HepG2 (cell line): ENCODE measurements around the gene LAMC1. TPM values are rescaled to one million over a fixed set of nuclear protein-coding genes. Genes with fewer than 3 reads are reported as not detected.

Experiments
- BORCS8-MEF2B ChIP-seq: sonication (generic); formaldehyde crosslinking; IDR thresholded peaks from 2 replicates; pipeline ENCODE4 v1.8.0; 2022; ENCODE audit warnings: mild to moderate bottlenecking, missing genetic modification reagents
- HNF1A ChIP-seq, 2 experiments: sonication (generic) in 1 of 2; formaldehyde crosslinking in 1 of 2; IDR thresholded peaks; 2 replicates each; pipeline versions ENCODE4 v1.4.0 to v1.6.1; 2016 to 2020; ENCODE audit warnings: borderline replicate concordance in 1 of 2, low read depth in 1 of 2, mild to moderate bottlenecking in 1 of 2, missing genetic modification reagents in 1 of 2
- NR1H2 ChIP-seq: sonication (generic); formaldehyde crosslinking; IDR thresholded peaks from 2 replicates; pipeline ENCODE4 v1.8.1; 2022; ENCODE audit warnings: low read depth, missing genetic modification reagents, borderline replicate concordance
- PAXIP1 ChIP-seq: sonication (generic); formaldehyde crosslinking; conservative IDR thresholded peaks from 2 replicates; pipeline ENCODE4 v1.4.0; 2020; ENCODE audit warnings: mild to moderate bottlenecking, missing genetic modification reagents, moderate library complexity
- SALL2 ChIP-seq: sonication (generic); formaldehyde crosslinking; IDR thresholded peaks from 2 replicates; pipeline ENCODE4 v1.8.1; 2023; ENCODE audit warnings: mild to moderate bottlenecking, missing genetic modification reagents, inconsistent platforms
- ZNF274 ChIP-seq: sonication (generic); formaldehyde crosslinking; IDR thresholded peaks from 2 replicates; pipeline ENCODE4 v1.5.1; 2020; ENCODE audit warnings: mild to moderate bottlenecking, missing genetic modification reagents
- ZNF441 ChIP-seq: sonication (generic); formaldehyde crosslinking; IDR thresholded peaks from 2 replicates; pipeline ENCODE4 v1.7.0; 2021; ENCODE audit warnings: missing genetic modification reagents, borderline replicate concordance
- ZNF501 ChIP-seq: sonication (generic); formaldehyde crosslinking; IDR thresholded peaks from 2 replicates; pipeline ENCODE4 v1.5.1; 2020; ENCODE audit warnings: mild to moderate bottlenecking, moderate library complexity, missing genetic modification reagents
- ZNF564 ChIP-seq: sonication (generic); formaldehyde crosslinking; IDR thresholded peaks from 2 replicates; pipeline ENCODE4 v1.8.1; 2023; ENCODE audit warnings: mild to moderate bottlenecking, missing genetic modification reagents
- ZNF580 ChIP-seq: IDR thresholded peaks from 2 replicates; pipeline ENCODE4 v1.6.1; 2016; ENCODE audit warnings: low read depth, borderline replicate concordance
- ZNF709 ChIP-seq: sonication (generic); formaldehyde crosslinking; IDR thresholded peaks from 2 replicates; pipeline ENCODE4 v1.5.0; 2020; ENCODE audit warnings: mild to moderate bottlenecking, missing genetic modification reagents
- polyA plus RNA-seq, 8 experiments: library from polyadenylated mRNA; depleted of rRNA in 3 of 8; stranded (reverse) in 7 of 8; unstranded in 1 of 8; fragments of >200 nt; fragmentation: Illumina TruSeq in 4 of 8; extraction: Trizol in 4 of 8; gene quantifications; 2 replicates each; pipeline versions ENCODE4 v1.2.1 to v1.2.3, GENCODE V29; 2011 to 2016; ENCODE audit warnings: low read depth in 4 of 8, missing spikeins in 1 of 8, mixed read lengths in 1 of 8; ENCODE audit not compliant: insufficient read depth in 1 of 8
- total RNA-seq, 5 experiments: library from RNA; depleted of rRNA; stranded (reverse); fragments of >200 nt; fragmentation: Illumina TruSeq; extraction: Trizol; gene quantifications; 2 replicates each; pipeline ENCODE4 v1.2.3, GENCODE V29; 2016; ENCODE audit warnings: low read depth in 1 of 5
- TF ChIP-seq, protein P1 (sequence below): sonication (generic); formaldehyde crosslinking; IDR thresholded peaks from 2 replicates; pipeline ENCODE4 v1.5.1; 2020; ENCODE audit warnings: missing genetic modification reagents, mild to moderate bottlenecking, borderline replicate concordance
- TF ChIP-seq, protein P2 (sequence below): sonication (generic); formaldehyde crosslinking; IDR thresholded peaks from 2 replicates; pipeline ENCODE4 v1.8.0; 2022; ENCODE audit warnings: mild to moderate bottlenecking, missing genetic modification reagents; ENCODE audit not compliant: insufficient replicate concordance
- TF ChIP-seq, protein P3 (sequence below): sonication (generic); IDR thresholded peaks from 2 replicates; pipeline ENCODE4 v1.6.1; 2016; ENCODE audit warnings: low read depth, borderline replicate concordance

LAMC1 gene
- total and polyA plus RNA-seq, 2 of the 13 experiments (the other 11 are each of a cell fraction or from before 2014, with no cell fraction given), result 58.5 to 137 TPM

- TF ChIP-seq ZNF580 (peak; percentile 53; the same call in 1 of the 2 replicates), SALL2 (0 out of 2 replicates have a peak, but pooled peaks have one; percentile 26), BORCS8-MEF2B (CRISPR knock-in tag) (peak; percentile 31; the same call in 1 of the 2 replicates), ZNF501 (CRISPR knock-in tag) (no peak), ZNF564 (CRISPR knock-in tag) (no peak; the same call in 1 of the 2 replicates), ZNF274 (CRISPR knock-in tag) (peak; percentile 72), NR1H2 (CRISPR knock-in tag) (peak; percentile 51; the same call in 1 of the 2 replicates), ZNF441 (CRISPR knock-in tag) (no peak; the same call in 1 of the 2 replicates), HNF1A (IDR thresholded peaks at IDR 0.05; ENCODE audit: low read depth) (no peak), HNF1A (CRISPR knock-in tag; IDR thresholded peaks at IDR 0.05; ENCODE audit: borderline replicate concordance) (peak; percentile 28; the same call in 1 of the 2 replicates), PAXIP1 (no peak), ZNF709 (CRISPR knock-in tag) (no peak)
- TF ChIP-seq, protein P1, sequence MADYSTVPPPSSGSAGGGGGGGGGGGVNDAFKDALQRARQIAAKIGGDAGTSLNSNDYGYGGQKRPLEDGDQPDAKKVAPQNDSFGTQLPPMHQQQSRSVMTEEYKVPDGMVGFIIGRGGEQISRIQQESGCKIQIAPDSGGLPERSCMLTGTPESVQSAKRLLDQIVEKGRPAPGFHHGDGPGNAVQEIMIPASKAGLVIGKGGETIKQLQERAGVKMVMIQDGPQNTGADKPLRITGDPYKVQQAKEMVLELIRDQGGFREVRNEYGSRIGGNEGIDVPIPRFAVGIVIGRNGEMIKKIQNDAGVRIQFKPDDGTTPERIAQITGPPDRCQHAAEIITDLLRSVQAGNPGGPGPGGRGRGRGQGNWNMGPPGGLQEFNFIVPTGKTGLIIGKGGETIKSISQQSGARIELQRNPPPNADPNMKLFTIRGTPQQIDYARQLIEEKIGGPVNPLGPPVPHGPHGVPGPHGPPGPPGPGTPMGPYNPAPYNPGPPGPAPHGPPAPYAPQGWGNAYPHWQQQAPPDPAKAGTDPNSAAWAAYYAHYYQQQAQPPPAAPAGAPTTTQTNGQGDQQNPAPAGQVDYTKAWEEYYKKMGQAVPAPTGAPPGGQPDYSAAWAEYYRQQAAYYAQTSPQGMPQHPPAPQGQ (CRISPR knock-in tag), result no peak
- TF ChIP-seq, protein P2, sequence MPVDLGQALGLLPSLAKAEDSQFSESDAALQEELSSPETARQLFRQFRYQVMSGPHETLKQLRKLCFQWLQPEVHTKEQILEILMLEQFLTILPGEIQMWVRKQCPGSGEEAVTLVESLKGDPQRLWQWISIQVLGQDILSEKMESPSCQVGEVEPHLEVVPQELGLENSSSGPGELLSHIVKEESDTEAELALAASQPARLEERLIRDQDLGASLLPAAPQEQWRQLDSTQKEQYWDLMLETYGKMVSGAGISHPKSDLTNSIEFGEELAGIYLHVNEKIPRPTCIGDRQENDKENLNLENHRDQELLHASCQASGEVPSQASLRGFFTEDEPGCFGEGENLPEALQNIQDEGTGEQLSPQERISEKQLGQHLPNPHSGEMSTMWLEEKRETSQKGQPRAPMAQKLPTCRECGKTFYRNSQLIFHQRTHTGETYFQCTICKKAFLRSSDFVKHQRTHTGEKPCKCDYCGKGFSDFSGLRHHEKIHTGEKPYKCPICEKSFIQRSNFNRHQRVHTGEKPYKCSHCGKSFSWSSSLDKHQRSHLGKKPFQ (CRISPR knock-in tag), result no peak
- TF ChIP-seq, protein P3, sequence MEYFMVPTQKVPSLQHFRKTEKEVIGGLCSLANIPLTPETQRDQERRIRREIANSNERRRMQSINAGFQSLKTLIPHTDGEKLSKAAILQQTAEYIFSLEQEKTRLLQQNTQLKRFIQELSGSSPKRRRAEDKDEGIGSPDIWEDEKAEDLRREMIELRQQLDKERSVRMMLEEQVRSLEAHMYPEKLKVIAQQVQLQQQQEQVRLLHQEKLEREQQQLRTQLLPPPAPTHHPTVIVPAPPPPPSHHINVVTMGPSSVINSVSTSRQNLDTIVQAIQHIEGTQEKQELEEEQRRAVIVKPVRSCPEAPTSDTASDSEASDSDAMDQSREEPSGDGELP, result peak; percentile 74; the same call in 1 of the 2 replicates
Measured at GRCh38 chr1:183023601-183024316, 539 bp downstream of the LAMC1 start (continued).
